ACHN (cell line): ENCODE results near the gene MAGI2.

Source experiments
- DNase-seq: peaks from one replicate; pipeline ENCODE4 v3.0.0-alpha.2; 2015
- in situ Hi-C: cut with HindIII; loops from 2 replicates; pipeline ENCODE4 v1.10.0; 2017; ENCODE audit warnings: low sequenced_read_pairs, low pct_ligation_motif_present, low pct_unique_long_range_greater_than_20kb

The MAGI2 gene

DNA sequence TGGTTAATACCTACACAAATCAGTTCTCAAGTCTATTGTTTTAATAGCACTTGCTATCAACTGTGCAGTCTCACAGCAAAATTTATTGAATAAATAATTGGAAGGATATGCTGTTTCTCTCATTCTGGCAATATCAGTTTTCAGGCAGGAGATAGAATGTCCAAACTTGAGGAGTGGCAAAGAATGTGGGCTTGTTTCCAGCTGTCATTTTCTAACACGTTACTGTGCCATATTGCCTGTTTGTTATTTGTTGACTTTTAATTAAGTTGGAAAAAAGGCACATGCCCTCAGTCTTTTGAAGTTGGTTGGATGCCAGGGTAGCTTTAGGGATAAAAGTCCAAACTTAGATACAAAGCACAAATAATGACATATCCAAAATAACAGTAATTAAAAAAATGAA, 52.2 kb downstream of the MAGI2 start:
- no peak for DNase-seq
- in situ Hi-C loops = no loop called here

DNA sequence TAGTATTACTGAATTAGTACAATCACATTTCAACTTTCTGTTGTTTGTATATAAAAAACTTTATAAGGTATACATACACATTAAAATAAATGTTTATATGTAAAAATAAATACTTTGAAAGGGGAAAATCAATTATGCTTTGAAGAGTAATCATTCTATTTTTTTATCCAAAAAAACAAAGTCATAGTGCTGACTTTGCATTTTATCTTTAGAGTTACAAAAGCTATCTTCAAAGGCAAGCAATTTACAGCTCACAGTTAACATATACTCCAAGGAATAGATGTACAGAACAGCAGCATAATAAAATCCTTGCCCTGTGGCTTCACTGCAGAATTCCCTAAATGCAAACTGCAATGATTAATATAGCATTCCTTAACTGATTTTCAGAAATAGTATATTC, 53.2 kb downstream of the MAGI2 start:
- no peak for DNase-seq
- in situ Hi-C loops = no loop called here

DNA sequence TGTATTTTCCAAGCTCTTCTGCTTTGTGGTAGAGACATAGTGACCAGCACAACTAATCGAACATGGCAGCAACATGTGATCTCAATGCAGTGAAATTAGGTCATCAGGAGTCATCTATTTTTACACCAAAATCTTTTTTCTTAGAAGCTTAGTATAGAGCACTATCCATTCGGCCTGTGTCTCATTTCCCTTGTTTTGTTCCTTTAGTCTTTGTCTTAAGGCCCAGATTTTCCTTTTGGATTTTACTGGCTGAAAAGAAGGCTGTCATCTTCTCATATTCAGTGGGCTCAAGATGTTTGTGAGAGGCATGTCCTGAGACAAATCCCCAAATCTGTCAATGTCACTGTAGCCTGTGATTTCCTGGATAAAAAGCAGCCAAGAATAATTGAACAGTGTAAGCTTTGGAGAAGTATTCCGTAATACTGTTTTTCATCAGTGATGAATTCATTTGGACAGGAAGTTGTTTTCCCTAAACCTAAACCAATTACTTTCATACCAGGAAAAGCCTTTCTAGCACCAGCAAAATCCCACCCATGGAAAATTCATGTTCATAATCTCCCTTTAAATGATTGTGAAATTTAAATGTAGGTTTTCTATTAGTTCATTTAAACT, 55.2 kb downstream of the MAGI2 start:
- no peak for DNase-seq
- in situ Hi-C loops = no loop called here

DNA sequence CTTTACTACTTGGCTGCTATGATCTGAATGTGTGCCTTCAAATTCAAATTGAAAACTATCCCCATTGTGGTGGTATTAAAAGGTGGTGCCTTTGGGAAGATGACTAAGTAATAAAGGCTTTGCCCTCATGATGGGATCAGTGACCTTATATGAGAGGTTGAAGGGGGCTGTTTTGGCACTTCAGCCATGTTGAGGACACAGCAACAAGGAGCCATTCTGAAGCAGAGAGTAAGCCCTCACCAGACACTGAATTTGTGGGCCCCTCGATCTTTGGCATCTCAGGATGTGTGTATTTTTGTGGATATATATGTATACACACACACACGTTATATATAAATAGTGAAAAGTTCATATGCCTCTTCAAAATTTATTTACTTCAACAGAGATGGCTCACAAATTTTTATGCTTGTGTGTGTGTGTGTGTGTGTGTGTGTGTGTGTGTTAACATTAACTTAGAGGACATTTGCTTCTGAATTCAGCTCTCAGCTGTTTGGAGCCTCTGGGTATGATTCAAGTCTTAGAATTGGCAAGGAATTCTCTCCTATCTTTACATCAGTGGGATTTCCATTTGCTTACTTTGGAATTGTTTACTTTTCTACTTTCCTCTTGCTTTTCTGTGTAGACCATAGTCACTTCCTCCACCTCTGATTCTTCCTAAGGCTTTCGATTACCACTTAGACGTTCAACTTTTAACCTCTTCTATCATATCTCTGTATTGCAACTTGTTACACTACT, 66.6 kb downstream of the MAGI2 start:
- in situ Hi-C loops = no loop called here
- no peak for DNase-seq

DNA sequence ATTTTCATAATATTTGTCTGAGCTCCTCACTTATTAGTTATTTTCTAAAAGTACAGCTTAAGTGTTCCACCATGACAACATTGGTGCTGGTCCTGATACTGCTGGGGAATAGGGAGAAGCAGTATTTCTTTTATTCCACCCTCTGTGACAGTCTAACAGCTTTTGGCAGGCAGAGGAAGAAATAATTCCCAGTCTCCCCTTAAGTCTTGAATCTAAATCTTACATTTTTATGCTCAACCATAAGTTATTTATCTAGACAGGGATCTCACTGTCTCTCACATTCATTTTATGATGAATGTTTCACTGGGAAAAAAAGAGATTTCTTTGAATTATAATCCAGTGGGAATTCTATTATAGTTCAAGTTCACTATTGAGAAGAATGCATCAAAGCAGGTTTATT, 71.5 kb downstream of the MAGI2 start:
- in situ Hi-C loops = no loop called here
- DNase-seq = no peak

DNA sequence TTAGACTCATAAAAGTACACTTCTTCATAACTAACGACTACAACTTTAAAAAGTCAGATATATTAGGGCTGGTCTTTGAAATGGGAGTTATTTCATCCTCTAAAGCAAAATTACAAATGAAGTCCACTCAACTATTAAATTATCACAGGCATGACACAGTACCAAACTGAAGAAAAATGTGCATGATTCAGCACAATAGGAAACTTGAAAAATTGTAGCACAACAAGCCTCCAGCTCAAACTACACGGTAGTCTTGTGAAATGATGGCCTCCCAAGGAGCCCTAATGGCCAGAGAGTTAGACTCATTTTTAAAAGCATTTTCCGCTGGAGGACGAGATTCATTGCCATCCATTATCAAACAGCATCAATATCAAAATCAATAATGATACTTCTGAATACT, 76.4 kb downstream of the MAGI2 start:
- in situ Hi-C loops = no loop called here
- no peak for DNase-seq

DNA sequence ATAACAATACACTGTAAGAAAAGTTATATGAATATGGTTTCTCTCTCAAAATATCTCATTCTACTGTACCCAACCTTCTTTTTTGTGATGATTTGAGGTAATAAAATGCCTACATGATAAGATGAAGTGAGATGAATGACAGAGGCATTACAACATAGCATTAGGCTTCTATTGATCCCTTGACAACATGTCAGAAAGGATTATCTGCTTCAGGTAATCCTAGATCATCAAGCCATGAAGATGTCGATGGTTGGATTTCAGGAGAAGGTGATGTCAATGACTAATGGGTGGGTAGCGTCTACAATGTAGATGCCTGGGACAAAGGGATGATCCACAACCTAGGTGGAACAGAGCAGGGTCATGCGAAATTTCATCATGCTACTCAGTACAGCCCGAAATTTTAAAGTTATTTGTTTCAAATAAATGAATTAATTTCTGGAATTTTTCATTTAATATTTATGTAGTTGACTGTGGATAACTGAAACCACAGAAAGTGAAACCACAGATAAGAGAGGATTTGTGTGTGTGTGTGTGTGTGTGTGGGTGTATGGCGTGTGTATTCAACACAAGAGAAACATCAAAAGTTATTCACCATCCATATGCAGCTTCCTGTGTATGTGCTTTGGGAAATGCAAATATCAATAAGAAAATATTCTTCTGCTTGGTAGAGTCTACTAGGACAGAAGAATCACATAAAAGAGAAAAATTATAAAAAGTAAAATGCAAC, 77.0 kb downstream of the MAGI2 start:
- no peak for DNase-seq
- in situ Hi-C loops = no loop called here

DNA sequence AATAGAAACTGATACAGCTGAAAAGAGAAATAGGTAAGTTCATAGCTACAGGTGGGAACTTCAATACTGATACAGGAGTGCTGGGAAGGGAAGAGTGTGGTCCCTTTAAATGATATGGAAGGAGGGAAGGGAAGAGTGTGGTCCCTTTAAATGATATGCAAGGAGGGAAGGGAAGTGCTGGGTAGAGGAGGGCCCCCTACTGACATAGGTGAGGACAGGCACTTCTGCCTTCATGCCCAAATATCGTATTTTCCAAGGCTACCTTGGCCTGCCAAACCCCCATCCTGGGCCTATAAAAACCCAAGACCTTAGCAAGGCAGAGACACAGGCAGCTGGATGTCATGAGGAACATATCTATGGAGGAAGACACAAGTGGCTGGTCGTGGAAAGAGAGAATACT, 92.3 kb downstream of the MAGI2 start:
- in situ Hi-C loops = no loop called here
- DNase-seq = peak; percentile 23

DNA sequence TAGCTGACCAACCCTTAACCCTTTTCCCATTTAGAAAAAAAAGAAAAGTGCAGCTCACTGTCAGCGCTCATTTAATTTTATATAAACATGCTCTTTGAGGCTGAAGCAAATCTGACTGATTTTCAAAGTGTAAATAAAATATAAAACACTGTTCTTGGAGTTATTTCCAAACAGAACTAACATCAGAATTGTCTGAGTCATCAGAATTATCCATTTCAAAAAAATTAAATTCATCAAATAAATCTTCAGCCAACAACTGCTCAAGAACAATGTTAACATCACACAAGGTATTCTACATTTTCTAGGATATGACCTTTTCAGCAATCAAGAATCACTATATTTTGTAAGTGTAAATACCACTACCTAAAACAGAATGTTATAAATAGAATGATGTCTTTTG, 93.6 kb downstream of the MAGI2 start:
- in situ Hi-C loops = no loop called here
- DNase-seq = no peak

DNA sequence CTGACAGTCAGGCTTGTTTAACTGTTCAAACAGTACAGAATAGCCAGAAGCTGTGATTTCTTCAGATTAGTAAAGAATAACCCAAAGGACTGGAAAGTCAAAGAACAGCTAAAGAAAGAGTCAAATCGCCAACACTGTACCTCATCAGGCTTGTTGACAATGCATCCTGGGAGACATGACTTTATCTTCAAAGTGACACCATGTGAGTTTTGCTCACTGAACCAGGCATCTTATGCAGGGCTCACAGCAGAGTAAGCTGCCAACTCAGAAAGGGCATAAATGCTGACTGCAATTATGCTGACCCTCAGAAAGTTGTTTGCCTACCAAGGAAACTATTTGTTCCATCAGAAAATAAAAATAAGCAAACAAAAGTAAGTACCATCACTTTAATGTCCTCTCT, 96.4 kb downstream of the MAGI2 start:
- in situ Hi-C loops = no loop called here
- DNase-seq = no peak

DNA sequence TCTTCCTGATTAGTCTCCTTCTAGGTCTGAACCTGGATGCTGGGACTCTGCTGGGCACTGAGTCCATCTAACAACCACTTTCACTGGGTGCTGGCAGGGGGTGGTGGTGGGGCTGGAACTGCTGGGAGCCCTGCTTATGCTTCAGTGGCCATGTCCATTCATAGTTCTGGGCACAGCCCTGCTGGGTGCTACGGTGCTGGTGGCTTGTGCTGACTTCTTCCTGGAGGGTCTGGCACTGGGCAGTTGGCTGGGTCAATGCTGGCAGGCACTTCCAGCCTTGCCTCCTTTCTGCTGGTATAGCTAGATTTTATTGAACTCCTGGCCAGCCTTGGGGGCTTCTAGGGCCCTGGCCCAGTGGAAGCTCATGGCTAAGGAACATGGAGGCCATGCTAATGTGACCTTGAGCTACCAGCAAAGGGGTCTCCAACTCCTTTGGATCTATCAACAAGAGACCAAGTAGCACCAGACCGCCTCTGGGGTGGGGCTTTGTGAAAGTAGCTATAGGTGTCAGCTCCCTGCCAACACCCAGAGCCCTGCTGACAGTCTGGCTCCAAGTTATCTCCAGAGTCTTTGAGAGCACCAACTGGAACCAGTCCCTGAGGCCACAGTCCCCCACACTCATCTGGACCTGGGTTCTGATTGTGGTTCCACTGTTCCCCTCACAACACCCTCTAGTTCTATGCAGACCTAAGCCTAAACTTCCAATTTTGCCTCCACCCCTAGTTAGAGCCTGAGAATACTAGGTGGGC, 99.6 kb downstream of the MAGI2 start:
- no peak for DNase-seq
- in situ Hi-C loops = no loop called here

DNA sequence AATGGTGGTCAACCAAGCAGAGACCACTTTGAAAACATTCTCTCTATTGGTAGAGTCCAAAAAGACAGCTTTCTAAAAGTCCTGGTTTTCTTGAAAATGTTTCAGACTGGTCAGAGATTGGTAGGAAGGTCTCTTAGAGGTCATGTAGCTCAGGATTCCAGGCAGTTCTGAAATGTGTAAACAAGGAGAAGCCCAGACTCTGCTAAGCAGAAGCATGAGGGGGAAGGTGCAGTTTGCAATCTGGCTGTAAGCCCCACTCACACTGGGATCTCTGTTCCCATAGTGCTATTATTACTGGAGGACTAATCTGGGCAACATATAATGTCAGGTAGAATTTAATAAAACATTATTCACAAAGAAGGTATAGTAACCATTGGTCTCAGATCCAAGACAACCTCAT, 101.1 kb downstream of the MAGI2 start:
- in situ Hi-C loops = no loop called here

DNA sequence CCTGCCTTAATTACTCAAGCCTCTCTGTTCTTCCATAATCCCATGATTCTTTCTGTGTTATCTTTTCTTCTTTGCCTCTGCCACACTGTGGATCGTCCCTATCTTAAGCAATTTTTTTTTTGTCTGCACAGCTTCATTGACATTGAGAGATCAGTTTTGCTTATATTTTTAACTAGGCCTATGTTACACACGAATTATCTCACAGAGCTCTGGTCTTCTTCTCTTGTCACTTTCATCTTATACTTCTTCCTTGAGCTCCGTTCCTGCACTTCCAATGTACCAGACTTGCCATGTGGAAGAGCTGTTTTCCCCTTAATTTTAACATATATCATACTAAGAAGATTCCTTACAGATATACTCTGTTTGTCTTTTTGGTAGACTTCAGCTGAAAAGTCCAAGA, 106.1 kb downstream of the MAGI2 start:
- in situ Hi-C loops = no loop called here
- DNase-seq = no peak

More for the DNA sequence above, 101.1 kb downstream of the MAGI2 start:
- DNase-seq = no peak

DNA sequence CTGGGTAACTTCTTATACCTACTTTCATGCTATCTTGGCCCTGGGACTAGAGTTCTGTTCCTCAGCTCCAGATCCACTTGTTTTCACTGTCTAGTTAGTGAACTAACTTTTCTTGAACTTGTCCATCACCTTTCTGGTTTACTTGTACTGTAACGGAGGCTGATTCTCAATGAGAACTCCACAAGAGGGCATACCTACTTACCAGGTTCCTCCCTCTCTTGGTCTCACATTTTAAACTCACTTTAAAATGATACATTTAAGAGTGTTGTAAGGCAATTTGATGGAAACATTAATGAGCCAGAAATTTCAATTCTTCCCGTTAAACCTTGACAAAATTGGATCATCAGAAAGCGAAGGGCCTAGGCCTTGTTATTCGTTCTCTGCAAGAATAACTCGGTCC, 111.6 kb downstream of the MAGI2 start:
- in situ Hi-C loops = no loop called here

DNA sequence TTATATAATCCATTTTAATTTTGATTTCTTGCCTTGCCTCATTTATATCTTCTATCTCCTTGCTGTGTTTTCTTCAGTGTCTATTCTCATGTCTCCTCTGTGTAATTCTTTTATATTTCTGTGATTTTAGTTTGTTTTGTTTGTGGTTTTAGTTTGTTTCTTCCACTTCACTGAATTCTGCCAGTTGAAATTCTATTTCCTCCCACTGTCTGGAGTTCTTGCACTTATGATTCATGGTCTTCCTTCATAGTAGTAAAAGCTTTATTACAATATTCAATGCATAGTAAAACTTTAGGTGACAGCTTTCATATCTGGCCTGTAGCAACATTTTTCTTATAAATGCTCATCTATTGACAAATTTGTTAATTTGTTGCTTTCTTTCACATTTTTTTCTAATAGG, 113.3 kb downstream of the MAGI2 start:
- in situ Hi-C loops = no loop called here

More for the DNA sequence above, 111.6 kb downstream of the MAGI2 start:
- peak; percentile 10 for DNase-seq

DNA sequence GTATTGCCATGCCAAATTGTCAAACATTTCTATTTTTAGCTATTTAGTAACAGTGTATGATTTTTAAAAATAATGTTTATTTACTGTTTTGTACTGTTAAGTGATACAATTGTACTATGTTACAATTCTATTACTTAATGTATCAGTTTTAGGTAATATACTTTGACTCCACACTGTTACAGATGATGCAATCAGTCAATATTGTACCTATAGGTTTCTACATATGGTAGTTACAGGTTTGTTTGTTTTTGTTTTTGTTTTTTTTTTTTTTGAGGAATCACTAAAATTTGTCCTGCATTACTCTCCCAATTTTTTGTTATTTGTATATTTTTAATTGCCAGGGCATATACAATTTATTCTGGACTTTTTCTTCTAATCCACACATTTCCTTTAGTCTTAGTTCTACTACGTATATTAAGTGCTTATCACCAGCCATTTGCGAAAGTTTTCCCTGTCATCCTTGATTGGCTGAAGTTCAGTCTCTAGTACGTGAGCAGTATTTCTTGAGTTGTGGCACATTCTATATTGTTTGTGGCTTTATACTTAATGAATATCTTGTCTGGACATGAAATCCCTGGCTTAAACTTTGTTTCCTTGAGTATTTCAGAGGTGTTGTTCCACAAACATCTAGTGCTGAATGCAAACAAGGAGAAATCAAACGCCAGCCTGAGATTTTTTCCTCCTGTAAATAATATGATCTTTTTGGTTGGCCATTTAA, 114.1 kb downstream of the MAGI2 start:
- in situ Hi-C loops = no loop called here
- DNase-seq = no peak

More for the DNA sequence above, 113.3 kb downstream of the MAGI2 start:
- no peak for DNase-seq

DNA sequence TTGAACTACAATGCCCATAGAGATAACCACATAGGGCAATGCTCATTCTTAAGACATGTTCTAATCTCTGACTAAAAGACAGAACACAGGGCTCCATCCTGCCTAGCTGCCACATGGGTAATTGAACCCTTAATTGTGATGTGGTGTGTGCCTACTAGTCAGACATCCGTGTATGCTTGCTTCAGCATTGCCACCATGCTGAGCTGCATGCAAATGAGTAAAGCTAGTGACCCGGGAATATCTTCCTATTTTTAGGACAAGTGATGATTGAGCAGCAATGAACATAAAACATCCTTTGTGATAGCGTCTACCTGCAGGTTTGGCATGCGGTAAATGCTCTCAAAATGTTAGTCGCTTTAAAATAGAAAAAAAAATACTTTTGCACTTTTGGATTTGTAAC, 115.8 kb downstream of the MAGI2 start:
- in situ Hi-C loops = no loop called here
- DNase-seq = no peak

DNA sequence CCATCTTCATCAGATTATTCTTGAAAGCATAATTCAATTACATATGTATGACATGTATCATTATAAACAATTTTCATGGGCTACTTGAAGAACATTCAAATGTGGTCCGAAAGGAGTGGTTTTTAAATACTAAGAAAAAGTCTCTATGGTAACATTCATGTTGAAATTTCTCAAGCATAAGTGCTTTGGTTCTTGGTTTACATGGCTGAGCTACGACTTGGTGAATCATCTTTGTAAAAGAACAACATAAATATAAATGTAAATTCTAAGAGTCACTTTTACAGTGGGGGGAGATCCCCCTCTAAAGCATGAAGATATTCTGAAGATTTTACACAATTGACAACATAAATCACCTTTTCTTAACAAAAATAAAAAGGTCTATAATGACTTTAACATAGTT, 118.6 kb downstream of the MAGI2 start:
- no peak for DNase-seq
- in situ Hi-C loops = no loop called here

DNA sequence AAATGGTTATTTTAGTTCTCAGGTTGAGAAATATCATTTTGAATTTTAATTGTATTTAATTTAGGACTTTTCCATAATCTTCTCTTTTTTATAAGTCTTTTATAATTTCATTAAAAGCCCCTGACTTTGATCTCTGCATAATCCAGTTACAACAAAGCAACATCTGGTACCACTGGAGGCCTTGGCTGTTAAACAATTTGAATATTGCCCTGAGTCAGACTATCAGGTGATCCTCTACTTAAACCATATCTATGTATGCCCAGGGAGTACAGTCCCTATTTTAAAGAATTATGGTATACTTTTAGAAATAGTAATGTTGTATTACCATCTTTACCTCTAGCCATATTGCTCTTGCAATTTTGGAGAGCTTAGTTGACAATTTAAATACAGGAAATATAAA, 119.1 kb downstream of the MAGI2 start:
- no peak for DNase-seq
- in situ Hi-C loops = no loop called here
